ENCODE results near the gene FAM241A.
"Not testable (repeated sequence)": the region's sequence is repeated elsewhere in the genome, so short reads cannot be mapped to it uniquely, and the experiment has no call there.

Gene FAM241A

DNA sequence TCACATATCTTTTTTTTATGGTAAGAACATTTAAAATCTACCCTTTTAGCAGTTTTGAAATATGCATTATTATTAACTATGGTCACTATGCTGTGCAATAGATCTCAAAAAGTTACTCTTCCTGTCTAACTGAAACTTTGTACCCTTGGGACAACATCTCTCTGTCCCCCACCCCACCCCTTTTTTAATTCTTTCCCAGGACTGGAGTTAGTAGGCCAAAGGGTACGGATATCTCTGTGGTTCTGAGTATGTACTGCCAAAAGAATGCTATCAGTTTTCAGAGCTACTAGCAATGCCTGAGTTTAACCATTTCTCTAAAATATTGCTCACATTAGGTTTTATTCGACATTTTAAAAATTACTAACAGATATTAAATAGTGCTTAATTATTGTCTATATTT is 4.7 kb upstream of the FAM241A start:
- no peak for DNase-seq

DNA sequence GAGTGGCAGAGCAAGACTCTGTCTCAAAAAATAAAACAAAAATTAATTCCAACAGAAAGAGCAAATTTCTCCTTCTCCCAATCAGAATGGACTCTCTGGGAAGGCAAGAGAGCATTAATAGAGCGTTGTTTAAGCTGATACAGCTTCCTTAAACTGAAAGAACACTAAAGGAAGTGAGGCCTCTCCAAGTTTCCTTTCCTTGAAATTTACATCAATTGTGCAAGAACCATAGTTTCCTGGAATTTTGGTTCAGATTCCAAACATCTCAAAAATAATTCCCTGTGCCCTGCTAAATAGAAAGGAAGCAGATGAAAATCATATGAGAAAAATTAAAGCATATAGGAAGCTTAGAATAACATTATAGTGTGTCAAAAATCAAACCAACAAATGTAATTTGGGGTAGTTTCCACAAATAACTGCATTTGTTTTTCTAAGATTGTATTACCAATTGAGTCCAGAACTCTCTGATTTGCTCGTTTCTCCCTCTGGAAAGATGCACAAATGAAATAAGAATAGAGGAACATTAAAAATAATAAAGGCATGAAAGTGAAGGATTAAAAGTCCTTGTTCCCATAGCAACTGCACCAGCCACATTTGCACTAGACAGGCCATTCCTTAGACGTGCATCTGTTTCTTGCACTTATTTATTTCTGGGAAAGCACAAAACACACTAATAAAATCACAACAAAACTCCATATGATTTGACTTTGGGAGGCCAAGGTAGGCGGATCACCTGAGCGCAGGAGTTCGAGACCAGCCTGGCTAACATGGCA is 3.7 kb upstream of the FAM241A start:
- no peak for DNase-seq

DNA sequence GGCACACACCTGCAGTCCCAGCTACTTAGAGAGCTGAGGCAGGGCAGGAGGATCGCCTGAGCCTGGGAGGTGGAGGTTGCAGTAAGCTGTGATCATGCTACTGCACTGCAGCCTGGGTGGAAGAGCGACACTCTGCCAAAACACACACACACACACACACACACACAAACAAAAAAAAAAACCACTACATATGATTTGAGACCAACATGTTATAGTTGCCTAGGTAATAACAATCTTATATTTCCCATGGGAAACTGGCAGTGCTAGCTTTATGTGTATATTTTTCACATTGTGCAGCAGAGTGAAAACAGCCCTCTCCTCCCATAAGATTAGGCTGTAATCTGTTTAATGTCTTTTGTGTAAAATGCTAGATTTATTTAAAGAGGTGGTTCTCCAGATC is 3.1 kb upstream of the FAM241A start:
- no peak for DNase-seq

DNA sequence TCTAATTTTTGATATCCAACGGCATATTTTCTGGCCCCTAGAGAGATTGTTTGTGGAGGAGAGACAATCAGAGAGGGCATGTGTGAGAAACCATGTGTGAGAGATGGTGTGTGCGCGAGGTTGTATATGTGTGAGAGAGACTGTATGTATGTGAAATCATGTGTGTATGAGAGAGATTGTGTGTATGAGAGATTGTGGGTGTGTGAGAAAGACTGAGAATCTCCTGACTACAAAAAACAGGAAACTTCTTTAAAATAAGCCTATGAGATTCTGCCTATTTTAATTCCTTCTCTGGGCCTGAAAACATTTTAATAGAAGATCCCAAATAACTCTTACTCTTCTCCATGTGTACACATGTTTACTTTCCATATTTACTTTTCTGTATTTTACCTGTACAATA is 1.5 kb upstream of the FAM241A start:
- no peak for DNase-seq

DNA sequence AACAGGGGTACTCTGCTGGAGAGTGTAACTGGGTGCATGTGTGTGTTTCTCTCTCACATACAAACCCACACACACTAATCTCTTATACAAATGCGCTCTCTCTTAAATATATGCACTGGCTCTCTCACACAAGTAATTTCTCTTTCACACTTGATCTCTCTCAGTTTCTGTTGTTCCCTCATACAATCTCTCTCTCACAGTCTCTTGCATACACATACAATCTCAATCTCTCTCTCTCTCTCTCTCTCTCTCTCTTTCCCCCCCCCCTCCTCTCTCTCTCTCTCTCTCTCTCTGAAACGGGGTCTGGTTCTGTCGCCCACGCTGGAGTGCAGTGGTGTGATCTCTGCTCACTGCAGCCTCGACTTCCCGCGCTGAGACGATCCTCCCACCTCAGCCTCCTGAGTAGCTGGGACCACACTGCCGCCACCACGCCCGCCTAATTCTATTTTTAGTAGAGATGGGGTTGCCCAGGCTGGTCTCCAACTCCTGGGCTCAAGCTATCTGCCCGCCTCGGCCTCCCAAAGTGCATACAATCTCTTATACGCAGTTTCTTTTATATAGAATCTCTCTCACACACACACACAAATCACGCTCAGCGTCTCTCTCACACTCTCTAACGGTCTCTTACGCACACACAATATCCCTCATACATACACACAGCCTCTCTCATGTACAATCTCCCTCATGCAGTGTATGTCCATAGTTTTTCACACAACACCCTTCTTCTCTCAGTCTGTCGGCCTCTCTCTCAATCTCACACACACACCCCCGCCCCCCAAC is 518 bp upstream of the FAM241A start:
- no peak for DNase-seq

DNA sequence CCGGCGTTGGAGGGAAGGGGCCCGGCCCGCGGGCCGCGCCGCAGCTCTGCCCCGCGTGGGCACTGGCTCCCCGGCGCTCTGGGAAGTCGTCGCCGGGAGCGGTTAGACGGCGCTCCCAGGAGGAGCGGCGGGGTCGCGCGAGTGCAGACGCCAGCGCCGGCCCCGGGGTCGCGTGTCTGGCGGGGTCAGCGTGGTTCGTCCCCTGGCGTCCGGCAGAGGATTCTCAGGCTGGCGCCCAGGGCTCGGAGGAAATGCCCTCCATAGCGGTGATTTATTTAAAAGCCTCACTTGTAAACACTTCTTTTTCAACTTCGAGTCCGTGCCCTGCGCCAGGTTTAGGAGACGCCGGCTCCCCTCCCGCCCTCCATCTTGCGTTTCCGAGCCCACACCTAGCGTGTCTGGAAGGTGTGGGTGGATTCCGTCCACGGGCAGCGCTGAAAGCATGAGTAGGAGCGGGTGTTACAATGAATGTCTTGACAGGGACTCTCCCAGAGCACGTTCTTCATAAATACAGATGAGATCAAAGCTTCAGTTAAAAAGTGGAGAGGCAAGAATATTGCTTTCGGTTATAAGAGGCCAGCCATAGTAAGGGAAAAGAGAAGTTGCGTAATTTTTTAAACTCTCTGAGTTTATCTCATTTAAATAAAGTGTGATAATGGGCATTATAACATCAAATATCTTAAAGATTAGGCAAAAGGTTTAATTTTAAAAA is 692 bp downstream of the FAM241A start:
- peak; percentile 15 for DNase-seq

DNA sequence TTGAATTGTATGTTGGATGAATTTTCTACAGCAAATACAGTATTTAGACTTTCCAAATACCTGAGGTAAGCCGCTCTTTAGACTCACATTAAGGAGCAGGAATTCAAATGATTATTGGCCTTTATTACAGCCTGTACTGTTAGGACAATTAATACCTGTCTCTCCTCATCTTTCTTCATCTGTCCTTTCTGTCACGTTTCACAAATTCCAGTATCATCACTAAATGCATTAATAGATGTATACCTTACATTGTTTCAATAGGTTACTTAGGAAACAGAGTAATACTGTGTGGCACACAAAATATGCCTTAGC is 1.2 kb downstream of the FAM241A start:
- no peak for DNase-seq

DNA sequence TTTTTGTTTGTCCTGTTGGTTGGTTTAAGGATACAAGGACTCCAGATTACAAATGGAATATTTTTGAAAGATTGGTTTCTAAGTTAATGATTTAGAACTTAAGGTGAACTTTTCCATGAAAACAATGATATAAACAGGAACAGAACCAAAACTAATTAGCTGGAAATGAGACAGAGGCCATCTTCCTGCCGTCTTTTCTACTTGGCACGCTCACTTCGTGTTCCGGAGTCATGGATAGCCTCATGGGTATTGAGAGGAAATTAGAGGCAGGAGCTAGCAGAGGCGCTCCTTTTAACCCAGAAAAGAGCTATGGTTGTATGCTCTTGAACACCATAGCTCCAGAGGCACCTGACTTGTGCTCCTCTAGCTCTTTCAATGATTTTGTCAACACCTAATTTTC is 2.4 kb downstream of the FAM241A start:
- no peak for DNase-seq

DNA sequence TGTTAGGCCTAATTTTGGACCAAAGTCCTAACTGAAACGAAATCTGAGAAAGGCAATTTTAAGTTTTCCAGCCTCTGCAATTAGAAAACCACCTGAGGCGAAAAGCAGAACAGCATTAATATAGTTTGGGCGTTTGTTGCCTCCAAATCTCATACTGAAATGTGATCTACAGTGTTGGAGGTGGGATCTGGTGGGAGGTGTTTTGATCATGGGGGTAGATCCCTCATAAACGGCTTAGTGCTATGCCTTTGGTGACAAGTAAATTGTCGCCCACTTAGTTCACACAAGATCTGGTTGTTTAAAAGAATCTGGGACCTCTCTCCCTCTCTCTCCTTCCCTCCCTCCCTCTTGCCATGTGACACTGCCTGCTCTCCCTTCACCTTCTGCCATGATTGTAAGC is 5.7 kb downstream of the FAM241A start:
- DNase-seq = no peak

DNA sequence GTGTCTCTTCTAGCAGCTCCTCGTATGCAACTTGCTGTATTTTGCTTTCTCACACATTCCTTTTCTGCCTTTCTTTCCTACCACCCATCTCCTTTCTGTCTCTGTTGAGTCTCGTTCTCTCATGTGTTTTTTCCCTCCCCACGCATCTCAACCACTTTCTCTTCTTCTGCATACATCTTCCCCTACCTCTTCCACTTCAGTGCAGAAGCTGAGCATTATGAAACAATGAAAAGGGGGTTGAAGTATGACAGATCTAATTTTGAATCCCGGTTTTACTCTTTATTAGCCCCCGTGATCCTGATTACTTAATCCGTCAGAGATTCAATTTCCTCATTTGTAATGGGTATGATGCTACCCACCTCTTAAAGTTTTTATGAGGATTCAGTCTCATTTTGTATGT is 7.3 kb downstream of the FAM241A start:
- DNase-seq = no peak

DNA sequence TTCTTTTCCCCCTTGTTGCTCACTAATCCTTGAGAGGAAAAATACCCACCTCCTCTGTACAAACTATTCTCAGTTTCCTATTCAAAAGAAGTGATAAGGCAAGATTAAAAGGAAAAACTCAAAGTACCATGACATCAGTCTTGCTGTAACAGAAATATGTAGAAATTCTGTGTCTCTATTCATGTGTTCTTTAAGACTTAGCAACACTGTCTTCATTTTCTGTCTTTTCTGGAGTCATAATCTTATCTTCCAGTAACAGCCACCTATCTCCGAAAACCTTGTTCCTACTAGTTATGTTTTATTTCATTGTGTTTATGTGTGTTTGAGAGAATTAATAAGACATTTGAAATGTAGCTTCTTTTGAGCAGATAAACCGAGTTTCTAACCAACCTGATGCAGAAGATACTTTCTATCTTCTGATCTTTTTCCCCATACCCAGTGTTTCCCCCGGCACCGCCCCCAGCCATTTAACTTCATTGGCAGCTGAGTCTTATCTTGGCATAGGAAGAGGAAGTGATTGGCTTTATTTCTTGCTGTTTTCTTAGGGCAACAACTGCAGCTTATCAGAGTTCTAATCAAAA is 8.0 kb downstream of the FAM241A start:
- DNase-seq = no peak

DNA sequence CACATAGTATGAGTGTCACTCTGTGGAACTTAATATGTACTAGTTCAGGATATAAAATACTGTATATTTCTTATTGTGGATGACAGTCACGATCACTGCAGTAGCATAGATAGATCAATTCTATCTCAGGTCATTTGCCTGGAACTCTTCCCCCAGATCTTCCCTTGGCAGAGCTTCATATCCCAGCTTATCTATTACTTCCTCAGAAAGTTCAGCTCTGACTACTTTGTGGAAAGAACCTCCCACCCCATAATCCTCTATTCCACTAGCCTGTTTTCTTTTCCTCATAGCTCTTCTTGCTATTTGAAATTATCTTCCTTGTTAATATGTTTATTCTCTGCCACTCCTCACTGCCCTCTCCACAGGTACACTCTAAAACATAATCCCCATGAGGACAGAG is 10.9 kb downstream of the FAM241A start:
- no peak for DNase-seq

DNA sequence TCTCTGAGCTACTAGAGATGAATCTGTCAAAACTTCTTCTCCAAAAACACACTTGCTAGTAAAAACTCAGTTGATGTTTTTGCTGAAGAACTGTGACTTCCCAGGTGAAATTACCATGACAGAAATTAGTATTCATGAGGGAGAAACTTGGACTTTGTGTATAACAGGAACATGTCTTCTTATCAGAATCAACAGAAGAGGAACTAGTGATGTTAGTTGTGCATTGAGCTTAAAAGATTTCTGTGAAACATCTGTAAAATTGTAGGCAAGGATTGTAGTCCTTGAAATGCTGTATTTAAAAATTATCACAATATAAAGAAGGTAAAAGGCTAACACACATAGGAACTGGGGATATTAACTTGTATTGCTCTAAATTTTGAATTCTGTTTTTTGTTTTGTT is 11.3 kb downstream of the FAM241A start:
- DNase-seq = no peak

DNA sequence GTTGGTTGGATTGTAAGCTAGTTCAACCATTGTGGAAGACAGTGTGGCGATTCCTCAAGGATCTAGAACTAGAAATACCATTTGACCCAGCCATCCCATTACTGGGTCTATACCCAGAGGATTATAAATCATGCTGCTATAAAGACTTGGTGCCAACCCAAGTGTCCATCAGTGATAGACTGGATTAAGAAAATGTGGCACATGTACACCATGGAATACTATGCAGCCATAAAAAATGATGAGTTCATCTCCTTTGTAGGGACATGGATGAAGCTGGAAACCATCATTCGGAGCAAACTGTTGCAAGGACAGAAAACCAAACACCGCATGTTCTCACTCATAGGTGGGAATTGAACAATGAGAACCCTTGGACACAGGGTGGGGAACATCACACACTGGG is 18.5 kb downstream of the FAM241A start:
- DNase-seq = not testable (repeated sequence)

DNA sequence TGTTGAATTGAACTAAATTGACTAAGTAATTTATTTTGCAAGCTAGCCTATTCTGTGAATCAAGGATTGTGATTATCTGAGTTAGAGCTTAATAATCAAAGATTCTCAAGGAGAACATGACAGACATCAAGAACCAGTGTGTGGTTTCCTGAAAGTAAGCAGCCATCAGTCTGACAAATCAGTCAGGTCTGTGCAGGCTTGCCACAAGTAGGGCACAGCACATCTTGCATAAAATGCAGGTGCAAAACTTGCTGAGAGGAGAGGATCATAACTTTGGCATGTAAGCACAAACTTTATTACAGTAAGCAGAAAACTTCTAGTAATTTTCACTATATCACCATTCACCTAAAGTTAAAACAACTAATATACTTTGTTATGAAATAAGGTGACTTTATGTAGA is 22.5 kb downstream of the FAM241A start:
- no peak for DNase-seq

DNA sequence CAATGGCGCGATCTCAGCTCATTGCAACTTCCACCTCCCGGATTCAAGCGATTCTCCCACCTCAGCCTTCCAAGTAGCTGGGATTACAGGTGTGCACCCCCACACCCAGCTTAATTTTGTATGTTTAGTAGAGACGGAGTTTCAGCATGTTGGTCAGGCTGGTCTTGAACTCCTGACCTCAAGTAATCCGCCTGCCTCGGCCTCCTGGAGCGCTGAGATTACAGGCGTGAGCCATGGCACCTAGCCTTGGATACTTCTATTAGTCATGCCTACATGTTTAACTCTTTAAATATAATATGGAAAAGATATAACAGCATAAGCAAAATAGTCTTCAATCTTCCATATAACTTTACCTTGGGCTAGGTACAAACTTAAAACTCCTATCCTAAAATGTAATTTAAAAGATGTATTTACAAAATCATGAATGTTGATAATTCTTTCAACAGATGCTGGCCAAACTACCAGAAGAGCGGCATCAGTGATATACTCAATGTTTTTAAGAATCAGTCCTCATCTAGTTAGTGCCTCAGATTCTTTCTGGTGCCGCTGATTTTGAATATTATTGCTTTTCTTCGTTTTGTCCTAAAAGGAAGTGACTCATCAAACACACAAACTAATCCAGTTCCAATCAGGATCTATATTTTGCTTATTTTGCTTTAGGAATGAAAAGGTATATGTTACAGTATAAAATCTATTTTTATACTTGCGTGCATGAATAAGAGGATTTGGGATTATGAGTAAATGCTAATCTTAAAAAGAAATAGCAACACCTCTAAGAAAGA is 23.7 kb downstream of the FAM241A start:
- no peak for DNase-seq

DNA sequence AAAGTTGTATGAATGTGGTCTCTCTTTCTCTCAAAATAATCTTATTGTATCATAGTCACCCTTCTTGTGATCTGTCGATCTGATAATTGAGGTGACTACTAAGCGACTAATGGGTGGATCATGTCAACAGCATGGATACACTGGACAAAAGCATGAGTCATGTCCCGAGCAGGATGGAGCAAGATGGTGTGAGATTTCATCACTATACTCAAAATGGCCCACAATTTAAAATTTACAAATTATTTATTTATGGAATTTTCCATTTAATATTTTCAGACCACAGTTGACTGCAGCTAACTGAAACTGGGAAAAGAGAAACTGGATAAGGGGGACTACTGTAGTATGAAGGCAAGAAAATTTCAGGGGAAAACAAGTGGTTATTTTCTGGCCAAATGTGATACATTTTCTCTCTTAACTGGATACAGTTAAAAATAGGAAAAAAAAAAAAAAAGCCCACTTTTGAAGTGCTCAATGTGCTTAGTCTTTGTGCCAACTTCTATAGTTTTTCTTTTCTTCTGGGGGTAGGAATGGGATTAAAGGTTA is 25.3 kb downstream of the FAM241A start:
- peak; percentile 62 for DNase-seq

DNA sequence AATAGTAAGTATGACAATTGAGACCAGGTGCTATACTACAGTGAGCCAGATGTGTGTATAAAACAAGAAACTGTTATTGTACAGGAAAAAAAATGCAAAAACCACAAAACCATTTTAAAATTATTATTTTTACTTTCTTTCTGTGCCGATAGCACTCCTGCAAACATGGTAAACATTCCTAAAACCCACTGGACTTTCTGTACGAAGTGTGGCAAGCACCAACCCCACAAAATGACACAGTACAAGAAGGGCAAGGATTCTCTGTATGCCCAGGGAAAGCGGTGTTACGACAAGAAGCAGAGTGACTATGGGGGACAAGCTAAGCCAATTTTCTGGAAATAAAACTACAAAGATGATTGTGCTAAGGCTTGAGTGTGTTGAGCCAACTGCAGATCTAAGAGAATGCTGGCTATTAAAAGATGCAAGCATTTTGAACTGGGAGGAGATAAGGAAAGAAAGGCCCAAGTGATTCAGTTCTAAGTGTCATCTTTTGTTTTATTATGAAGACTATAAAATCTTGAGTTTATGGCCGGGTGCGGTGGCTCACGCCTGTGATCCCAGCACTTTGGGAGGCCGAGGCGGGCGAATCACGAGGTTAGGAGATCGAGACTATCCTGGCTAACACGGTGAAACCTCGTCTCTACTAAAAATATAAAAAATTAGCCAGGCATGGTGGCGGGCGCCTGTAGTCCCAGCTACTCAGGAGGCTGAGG is 26.0 kb downstream of the FAM241A start:
- not testable (repeated sequence) for DNase-seq

DNA sequence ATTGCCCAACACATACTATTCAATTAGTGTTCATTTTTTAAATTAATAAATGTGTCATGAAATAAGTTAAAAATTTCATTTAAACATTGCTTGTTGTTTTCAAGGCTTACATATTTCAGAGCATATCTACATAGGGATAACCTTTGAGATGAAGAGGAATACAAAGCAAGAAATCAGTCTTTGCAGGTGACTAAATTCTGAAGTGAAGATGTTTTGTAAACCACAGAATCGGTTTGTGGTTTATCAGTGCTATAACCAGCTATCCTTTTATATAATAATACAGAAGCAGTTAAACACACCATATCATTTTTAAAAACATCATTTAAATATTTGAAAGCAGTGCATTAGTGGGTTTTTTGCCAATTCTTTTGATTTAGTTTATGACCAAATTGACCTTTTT is 26.9 kb downstream of the FAM241A start:
- DNase-seq = no peak

DNA sequence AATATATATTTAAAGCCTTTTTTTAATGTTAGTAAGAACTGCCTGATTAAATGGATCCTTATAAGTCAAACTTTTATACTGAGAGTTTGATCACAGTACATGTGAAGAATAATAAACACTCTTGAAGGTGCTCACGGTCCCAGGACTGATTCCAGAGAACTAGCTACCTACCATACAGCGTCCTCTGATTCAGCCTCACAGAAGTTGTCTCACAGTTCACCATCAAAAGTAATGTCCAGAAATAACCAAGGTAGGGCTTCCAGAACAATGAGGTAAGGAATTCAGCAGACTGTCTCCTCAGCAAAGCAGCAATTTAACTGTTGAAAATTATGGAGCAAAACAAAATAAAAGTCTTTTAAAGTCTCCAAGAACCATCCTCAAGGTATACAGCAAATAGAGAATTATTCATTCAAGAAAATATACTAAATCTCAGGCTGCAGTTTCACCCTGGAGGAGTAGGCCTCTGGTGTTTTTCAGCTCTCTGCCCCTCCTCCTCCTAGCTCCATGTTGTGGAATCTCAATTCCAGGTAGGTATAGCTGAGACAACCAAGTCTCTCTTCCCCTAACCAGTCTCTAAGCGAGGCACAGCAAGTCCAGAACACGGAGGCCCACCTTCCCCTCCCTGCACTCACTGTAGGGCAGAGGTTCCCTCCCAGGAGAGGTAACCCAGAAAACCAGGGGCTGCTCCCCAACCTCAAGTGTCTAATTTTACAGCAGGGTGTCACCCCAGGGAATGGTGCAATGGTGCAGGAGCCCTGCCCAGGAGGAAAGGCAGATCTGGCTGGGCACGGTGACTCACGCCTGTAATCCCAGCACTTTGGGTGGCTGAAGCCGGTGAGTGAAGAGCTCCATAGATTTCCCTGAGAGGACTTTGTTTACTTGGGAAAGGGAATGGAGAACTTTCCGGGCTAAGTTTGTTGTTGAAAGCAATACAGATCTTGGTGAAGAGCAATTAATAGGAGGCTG is 28.6 kb downstream of the FAM241A start:
- no peak for DNase-seq

DNA sequence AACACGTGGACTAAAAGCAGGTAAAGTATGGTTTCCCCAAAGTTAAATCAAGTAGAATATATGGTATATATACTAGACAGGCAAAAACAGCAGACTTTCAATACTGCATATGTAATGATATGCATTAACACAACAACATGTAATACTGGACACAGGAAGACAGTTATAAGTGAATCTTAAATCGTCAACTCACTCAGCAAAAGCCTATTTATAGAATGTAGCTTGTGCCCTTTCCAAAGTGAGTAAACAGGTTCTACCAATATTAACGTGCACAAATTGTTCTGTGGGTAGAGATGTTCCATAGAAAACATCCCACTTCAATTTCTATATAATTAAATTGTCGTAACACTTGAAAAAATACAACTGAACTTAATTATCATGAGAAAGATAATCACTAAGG is 30.6 kb downstream of the FAM241A start:
- no peak for DNase-seq

Data from kidney glomerular epithelial cell (primary cell).